ENCODE results near the gene GSTA1. TPM values are rescaled to one million over a fixed set of nuclear protein-coding genes. Genes with fewer than 3 reads are reported as not detected.
"Not testable (repeated sequence)": the region's sequence is repeated elsewhere in the genome, so short reads cannot be mapped to it uniquely, and the experiment has no call there.

The GSTA1 gene
- total and polyA plus RNA-seq, 5 donors from 2014 or later: not detected

DNA sequence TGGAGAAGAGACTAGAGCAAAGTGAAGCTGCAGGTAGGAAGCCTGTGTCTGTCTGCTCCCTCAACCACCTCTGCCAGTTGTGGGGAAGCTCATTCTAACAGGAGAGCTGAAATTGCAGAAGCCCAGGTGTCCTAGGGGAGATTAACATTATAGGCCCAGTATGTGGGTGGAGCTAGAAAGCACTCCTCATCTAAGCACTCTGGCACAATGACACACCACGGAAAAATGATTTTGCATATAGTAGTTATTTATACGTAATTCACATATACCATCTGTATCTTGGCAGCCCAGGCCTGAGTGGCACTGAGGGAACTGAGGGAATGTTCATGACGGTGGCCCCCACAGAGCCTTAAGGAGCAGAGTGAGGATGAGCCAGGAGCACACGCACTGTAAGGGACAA, 27.3 kb upstream of the GSTA1 start:
- H3K27me3 Mint-ChIP-seq: peaks cover 24% of the 10 kb centered on the region
- peak overlapping the region in 1 of 3 donors; percentile 15 for H3K27ac Mint-ChIP-seq
- H3K27me3 ChIP-seq (ENCODE audit: control insufficient read depth, insufficient read depth, low read length); ATAC-seq (ENCODE audit: low read depth in 2 of 2); H3K4me1 Mint-ChIP-seq; H3K9me3 Mint-ChIP-seq; H3K4me3 ChIP-seq (ENCODE audit: low read depth, low read length); H3K9me3 ChIP-seq (ENCODE audit: control insufficient read depth in 2 of 2, low read length in 2 of 2); H3K4me3 Mint-ChIP-seq; H3K36me3 ChIP-seq (ENCODE audit: control insufficient read depth, insufficient read depth, low read length); H3K27ac ChIP-seq (ENCODE audit: insufficient read depth, low read length, poor library complexity, severe bottlenecking); H3K4me1 ChIP-seq (ENCODE audit: control insufficient read depth, insufficient read depth, low read length, poor library complexity, severe bottlenecking); DNase-seq; H3K36me3 Mint-ChIP-seq: not testable (repeated sequence)

DNA sequence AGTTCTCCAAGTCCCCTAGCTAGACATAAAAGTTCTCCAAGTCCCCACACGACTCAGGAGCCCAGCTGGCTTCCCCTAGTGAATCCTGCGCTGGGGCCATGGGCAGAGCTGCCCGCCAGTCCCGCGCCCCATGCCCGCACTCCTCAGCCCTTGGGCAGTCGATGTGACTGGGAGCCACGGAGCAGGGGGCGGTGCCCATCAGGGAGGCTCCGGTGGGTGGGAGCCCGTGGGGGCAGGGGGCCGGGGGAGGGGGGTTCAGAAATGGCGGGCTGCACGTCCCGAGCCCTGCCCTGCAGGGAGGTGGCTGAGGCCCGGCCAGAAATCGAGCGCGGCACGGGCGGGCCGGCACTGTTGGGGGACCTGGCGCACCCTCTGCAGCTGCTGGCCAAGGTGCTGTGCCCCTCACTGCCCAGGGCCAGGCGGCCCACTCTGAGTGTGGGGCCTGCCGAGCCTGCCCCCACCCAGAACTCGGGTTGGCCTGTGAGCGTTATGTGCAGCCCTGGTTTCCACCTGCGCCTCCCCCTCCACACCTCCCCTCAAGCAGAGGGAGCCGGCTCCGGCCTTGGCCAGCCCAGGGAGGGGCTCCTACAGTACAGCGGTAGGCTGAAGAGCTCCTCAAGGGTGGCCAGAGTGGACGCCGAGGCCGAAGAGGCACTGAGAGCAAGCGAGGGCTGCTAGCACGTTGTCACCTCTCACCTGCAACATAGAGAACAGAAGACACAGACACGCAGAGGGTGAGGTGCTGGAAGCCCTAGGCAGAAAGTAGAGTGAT, 25.6 kb upstream of the GSTA1 start:
- no peak for ATAC-seq (ENCODE audit: low read depth in 2 of 2)
- Histone ChIP-seq H3K4me1 (ENCODE audit: control insufficient read depth, insufficient read depth, low read length, poor library complexity, severe bottlenecking) (no peaks in the 10 kb centered on the region), H3K9me3 (ENCODE audit: control insufficient read depth in 2 of 2, low read length in 2 of 2) (no peaks in the 10 kb centered on the region), H3K4me3 (ENCODE audit: low read depth, low read length) (no peak overlapping the region), H3K36me3 (ENCODE audit: control insufficient read depth, insufficient read depth, low read length) (no peaks in the 10 kb centered on the region), H3K27ac (ENCODE audit: insufficient read depth, low read length, poor library complexity, severe bottlenecking) (no peak overlapping the region), H3K27me3 (ENCODE audit: control insufficient read depth, insufficient read depth, low read length) (no peaks in the 10 kb centered on the region)
- H3K36me3 Mint-ChIP-seq: no peaks in the 10 kb centered on the region
- H3K4me1 Mint-ChIP-seq: no peaks in the 10 kb centered on the region
- H3K9me3 Mint-ChIP-seq: peaks cover 0 to 4% (median 0%) of the 10 kb centered on the region in 7 donors
- peaks cover 19% of the 10 kb centered on the region for H3K27me3 Mint-ChIP-seq
- no peak overlapping the region for H3K4me3 Mint-ChIP-seq
- no peak for DNase-seq
- H3K27ac Mint-ChIP-seq: no peak overlapping the region

DNA sequence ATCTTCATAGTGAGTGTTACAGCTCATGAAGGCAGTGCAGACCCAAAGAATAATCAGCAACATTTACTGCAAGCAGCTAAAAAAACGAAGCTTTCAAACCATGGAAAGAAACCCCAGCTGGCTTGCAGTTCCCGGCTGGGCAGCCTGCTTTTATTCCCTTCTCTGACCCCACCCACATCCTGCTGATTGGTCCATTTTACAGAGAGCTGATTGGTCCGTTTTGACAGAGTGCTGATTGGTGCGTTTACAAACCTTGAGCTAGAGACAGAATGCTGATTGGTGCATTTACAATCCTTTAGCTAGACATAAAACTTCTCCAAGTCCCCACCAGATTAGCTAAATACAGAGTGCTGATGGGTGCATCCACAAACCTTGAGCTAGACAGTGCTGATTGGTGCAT, 25.0 kb upstream of the GSTA1 start:
- H3K36me3 Mint-ChIP-seq; H3K4me1 Mint-ChIP-seq; H3K27me3 ChIP-seq (ENCODE audit: control insufficient read depth, insufficient read depth, low read length); ATAC-seq (ENCODE audit: low read depth in 2 of 2); H3K36me3 ChIP-seq (ENCODE audit: control insufficient read depth, insufficient read depth, low read length); H3K9me3 ChIP-seq (ENCODE audit: control insufficient read depth in 2 of 2, low read length in 2 of 2); H3K27ac ChIP-seq (ENCODE audit: insufficient read depth, low read length, poor library complexity, severe bottlenecking); H3K4me1 ChIP-seq (ENCODE audit: control insufficient read depth, insufficient read depth, low read length, poor library complexity, severe bottlenecking); DNase-seq; H3K27ac Mint-ChIP-seq; H3K9me3 Mint-ChIP-seq; H3K4me3 Mint-ChIP-seq; H3K4me3 ChIP-seq (ENCODE audit: low read depth, low read length): not testable (repeated sequence)
- peaks cover 15% of the 10 kb centered on the region for H3K27me3 Mint-ChIP-seq

DNA sequence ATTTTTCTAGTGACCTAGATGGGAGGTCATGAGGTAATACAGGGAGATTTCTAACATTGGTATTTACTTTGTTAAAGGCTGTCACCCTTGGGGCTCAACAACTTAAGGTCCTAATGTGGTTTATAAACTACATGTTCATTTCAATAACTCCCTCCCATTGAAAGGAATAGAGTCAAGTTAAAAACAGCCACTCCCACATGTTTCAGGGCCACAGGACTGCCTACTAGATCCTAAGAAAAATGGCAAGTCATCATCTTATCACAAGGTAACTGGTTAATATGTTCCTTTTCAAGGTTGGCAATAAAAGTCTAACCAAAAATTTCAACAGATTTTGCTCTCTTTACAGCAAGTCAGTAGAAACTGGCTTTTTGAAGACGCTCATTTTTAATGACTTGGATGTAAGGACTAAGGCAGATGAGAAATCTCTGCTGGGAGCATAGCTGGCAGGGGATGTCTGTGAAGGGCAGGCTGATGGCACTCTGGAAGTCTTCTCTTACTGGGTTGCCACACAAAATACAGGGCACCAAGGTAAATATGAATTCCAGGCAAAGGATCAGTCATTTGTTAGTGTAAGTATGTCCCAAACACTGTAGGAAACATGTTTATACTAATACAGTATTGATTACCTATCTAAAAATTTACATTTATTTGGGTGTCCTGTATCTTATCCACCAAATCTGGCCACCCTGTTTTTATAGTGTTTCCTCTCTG, 23.6 kb upstream of the GSTA1 start:
- not testable (repeated sequence) for H3K27me3 ChIP-seq (ENCODE audit: control insufficient read depth, insufficient read depth, low read length); H3K4me3 Mint-ChIP-seq; H3K4me1 ChIP-seq (ENCODE audit: control insufficient read depth, insufficient read depth, low read length, poor library complexity, severe bottlenecking); H3K9me3 Mint-ChIP-seq; ATAC-seq (ENCODE audit: low read depth in 2 of 2); H3K27ac Mint-ChIP-seq; H3K27ac ChIP-seq (ENCODE audit: insufficient read depth, low read length, poor library complexity, severe bottlenecking); H3K36me3 ChIP-seq (ENCODE audit: control insufficient read depth, insufficient read depth, low read length); H3K9me3 ChIP-seq (ENCODE audit: control insufficient read depth in 2 of 2, low read length in 2 of 2); H3K4me1 Mint-ChIP-seq; DNase-seq; H3K4me3 ChIP-seq (ENCODE audit: low read depth, low read length); H3K36me3 Mint-ChIP-seq
- H3K27me3 Mint-ChIP-seq: peaks cover 15% of the 10 kb centered on the region

DNA sequence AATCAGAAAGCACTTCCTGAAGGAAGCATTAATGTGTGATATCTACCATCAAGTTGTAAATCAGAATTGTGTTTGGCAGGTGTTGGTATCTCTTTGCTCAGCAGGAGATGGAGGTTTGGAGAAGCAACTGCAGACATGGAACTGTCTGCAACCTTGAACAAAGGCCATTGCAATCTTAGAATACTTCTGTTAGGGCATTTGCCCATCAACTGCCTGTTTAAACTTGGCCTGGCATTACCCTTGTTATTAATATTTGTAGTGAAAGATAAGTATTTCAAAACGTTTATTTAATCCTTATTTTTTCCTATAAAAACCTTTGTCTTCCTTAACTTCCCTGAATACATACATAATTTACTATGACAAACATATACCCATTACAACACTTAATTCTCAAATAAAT, 22.9 kb upstream of the GSTA1 start:
- no peak overlapping the region for H3K4me3 ChIP-seq (ENCODE audit: low read depth, low read length)
- Mint-ChIP-seq H3K4me1 (no peaks in the 10 kb centered on the region), H3K4me3 (no peak overlapping the region), H3K27me3 (peaks cover 15% of the 10 kb centered on the region), H3K27ac (no peak overlapping the region), H3K36me3 (no peaks in the 10 kb centered on the region), H3K9me3 (peaks cover 0 to 10% (median 2%) of the 10 kb centered on the region in 7 donors)
- no peak overlapping the region for H3K27ac ChIP-seq (ENCODE audit: insufficient read depth, low read length, poor library complexity, severe bottlenecking)
- H3K36me3 ChIP-seq (ENCODE audit: control insufficient read depth, insufficient read depth, low read length): no peaks in the 10 kb centered on the region
- H3K27me3 ChIP-seq (ENCODE audit: control insufficient read depth, insufficient read depth, low read length): no peaks in the 10 kb centered on the region
- H3K4me1 ChIP-seq (ENCODE audit: control insufficient read depth, insufficient read depth, low read length, poor library complexity, severe bottlenecking): no peaks in the 10 kb centered on the region
- DNase-seq: no peak
- no peaks in the 10 kb centered on the region for H3K9me3 ChIP-seq (ENCODE audit: control insufficient read depth in 2 of 2, low read length in 2 of 2)
- ATAC-seq (ENCODE audit: low read depth in 2 of 2): no peak

DNA sequence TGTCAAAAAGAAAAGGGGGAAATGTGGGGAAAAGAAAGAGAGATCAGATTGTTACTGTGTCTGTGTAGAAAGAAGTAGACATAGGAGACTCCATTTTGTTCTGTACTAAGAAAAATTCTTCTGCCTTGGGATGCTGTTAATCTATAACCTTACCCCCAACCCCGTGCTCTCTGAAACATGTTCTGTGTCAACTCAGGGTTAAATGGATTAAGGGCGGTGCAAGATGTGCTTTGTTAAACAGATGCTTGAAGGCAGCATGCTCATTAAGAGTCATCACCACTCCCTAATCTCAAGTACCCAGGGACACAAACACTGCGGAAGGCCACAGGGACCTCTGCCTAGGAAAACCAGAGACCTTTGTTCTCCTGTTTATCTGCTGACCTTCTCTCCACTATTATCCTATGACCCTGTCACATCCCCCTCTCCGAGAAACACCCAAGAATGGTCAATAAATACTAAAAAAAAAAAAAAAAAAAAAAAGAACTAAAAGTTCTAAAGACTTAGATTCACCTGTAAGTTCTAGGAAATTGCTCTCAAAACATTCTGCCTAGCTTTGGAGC, 22.4 kb upstream of the GSTA1 start:
- Mint-ChIP-seq H3K9me3 (peaks cover 0 to 11% (median 4%) of the 10 kb centered on the region in 7 donors), H3K27me3 (peaks cover 16% of the 10 kb centered on the region)
- not testable (repeated sequence) for H3K4me3 Mint-ChIP-seq; DNase-seq; ATAC-seq (ENCODE audit: low read depth in 2 of 2); H3K4me1 ChIP-seq (ENCODE audit: control insufficient read depth, insufficient read depth, low read length, poor library complexity, severe bottlenecking); H3K36me3 ChIP-seq (ENCODE audit: control insufficient read depth, insufficient read depth, low read length); H3K27ac Mint-ChIP-seq; H3K27me3 ChIP-seq (ENCODE audit: control insufficient read depth, insufficient read depth, low read length); H3K4me3 ChIP-seq (ENCODE audit: low read depth, low read length); H3K4me1 Mint-ChIP-seq; H3K9me3 ChIP-seq (ENCODE audit: control insufficient read depth in 2 of 2, low read length in 2 of 2); H3K27ac ChIP-seq (ENCODE audit: insufficient read depth, low read length, poor library complexity, severe bottlenecking); H3K36me3 Mint-ChIP-seq

DNA sequence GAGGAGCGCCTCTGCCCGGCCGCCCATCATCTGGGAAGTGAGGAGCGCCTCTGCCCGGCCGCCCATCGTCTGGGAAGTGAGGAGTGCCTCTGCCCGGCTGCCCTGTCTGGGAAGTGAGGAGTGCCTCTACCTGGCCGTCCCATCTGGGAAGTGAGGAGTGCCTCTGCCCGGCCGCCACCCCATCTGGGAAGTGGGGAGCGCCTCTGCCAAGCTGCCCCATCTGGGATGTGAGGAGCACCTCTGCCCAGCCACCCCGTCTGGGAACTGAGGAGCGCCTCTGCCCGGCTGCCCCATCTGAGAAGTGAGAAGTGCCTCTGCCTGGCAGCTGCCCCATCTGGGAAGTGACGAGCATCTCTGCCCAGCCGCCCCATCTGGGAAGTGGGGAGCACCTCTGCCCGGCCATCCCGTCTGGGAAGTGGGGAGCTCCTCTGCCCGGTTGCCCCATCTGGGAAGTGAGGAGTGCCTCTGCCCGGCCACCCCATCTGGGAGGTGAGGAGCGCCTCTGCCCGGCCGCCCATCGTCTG, 21.7 kb upstream of the GSTA1 start:
- Mint-ChIP-seq H3K27me3 (peaks cover 10% of the 10 kb centered on the region), H3K9me3 (peaks cover 0 to 17% (median 6%) of the 10 kb centered on the region in 7 donors)
- H3K36me3 ChIP-seq (ENCODE audit: control insufficient read depth, insufficient read depth, low read length); H3K36me3 Mint-ChIP-seq; H3K27ac ChIP-seq (ENCODE audit: insufficient read depth, low read length, poor library complexity, severe bottlenecking); H3K4me3 Mint-ChIP-seq; ATAC-seq (ENCODE audit: low read depth in 2 of 2); H3K4me1 Mint-ChIP-seq; H3K4me3 ChIP-seq (ENCODE audit: low read depth, low read length); H3K27me3 ChIP-seq (ENCODE audit: control insufficient read depth, insufficient read depth, low read length); H3K4me1 ChIP-seq (ENCODE audit: control insufficient read depth, insufficient read depth, low read length, poor library complexity, severe bottlenecking); DNase-seq; H3K27ac Mint-ChIP-seq; H3K9me3 ChIP-seq (ENCODE audit: control insufficient read depth in 2 of 2, low read length in 2 of 2): not testable (repeated sequence)
